H9 (cell line): ENCODE measurements around the gene HP. TPM values are rescaled to one million over a fixed set of nuclear protein-coding genes. Genes with fewer than 3 reads are reported as not detected.

Source experiments
- DNase-seq: peaks from one replicate; pipeline ENCODE4 v3.0.0-alpha.2; 2017
- H2AFZ ChIP-seq: one replicate; pipeline ENCODE4 v1.6.1; 2013; ENCODE audit warnings: mild to moderate bottlenecking, low read length, control low read depth, moderate library complexity
- H2AK5ac ChIP-seq: 2 replicates; pipeline ENCODE4 v1.6.1; 2013; ENCODE audit warnings: low read length, control low read depth, mixed read lengths; ENCODE audit not compliant: insufficient read length
- H2BK120ac ChIP-seq: one replicate; pipeline ENCODE4 v1.6.1; 2013; ENCODE audit warnings: low read depth, mild to moderate bottlenecking, low read length, control low read depth, inconsistent platforms; ENCODE audit not compliant: poor library complexity, severe bottlenecking
- H2BK12ac ChIP-seq: 2 replicates; pipeline ENCODE4 v1.6.1; 2013; ENCODE audit warnings: low read length, control low read depth, mixed read lengths, low read depth; ENCODE audit not compliant: insufficient read length
- H2BK15ac ChIP-seq: 2 replicates; pipeline ENCODE4 v1.6.1; 2013; ENCODE audit warnings: low read depth, low read length, control low read depth
- H2BK20ac ChIP-seq: one replicate; pipeline ENCODE4 v1.6.1; 2013; ENCODE audit warnings: low read depth, mild to moderate bottlenecking, low read length, control low read depth, inconsistent platforms; ENCODE audit not compliant: poor library complexity, severe bottlenecking
- H2BK5ac ChIP-seq: 2 replicates; pipeline ENCODE4 v1.6.1; 2013; ENCODE audit warnings: low read length, control low read depth, mixed read lengths; ENCODE audit not compliant: insufficient read length
- H3K14ac ChIP-seq: 2 replicates; pipeline ENCODE4 v1.6.1; 2013; ENCODE audit warnings: low read length, control low read depth; ENCODE audit not compliant: insufficient read depth
- H3K18ac ChIP-seq: 2 replicates; pipeline ENCODE4 v1.6.1; 2013; ENCODE audit warnings: low read depth, mild to moderate bottlenecking, mixed read lengths, low read length, control low read depth; ENCODE audit not compliant: insufficient read length
- H3K23ac ChIP-seq: 2 replicates; pipeline ENCODE4 v1.6.1; 2013; ENCODE audit warnings: low read length, control low read depth, mixed read lengths, low read depth; ENCODE audit not compliant: insufficient read length
- H3K23me2 ChIP-seq: 2 replicates; pipeline ENCODE4 v1.6.1; 2013; ENCODE audit warnings: low read depth, mild to moderate bottlenecking, mixed read lengths, low read length, control low read depth; ENCODE audit not compliant: insufficient read length, poor library complexity, severe bottlenecking
- H3K27ac ChIP-seq: 2 replicates; pipeline ENCODE4 v1.5.1; 2013; ENCODE audit warnings: low read length, control low read depth, mixed read lengths, low read depth; ENCODE audit not compliant: insufficient read length
- H3K27me3 ChIP-seq: 2 replicates; pipeline ENCODE4 v1.6.1; 2013; ENCODE audit warnings: low read length, control low read depth, inconsistent platforms; ENCODE audit not compliant: insufficient read depth
- H3K4ac ChIP-seq: 2 replicates; pipeline ENCODE4 v1.6.1; 2013; ENCODE audit warnings: low read depth, mild to moderate bottlenecking, control low read depth, inconsistent platforms, low read length, moderate library complexity
- H3K4me1 ChIP-seq: 2 replicates; pipeline ENCODE4 v1.6.1; 2013; ENCODE audit warnings: low read length, control low read depth, inconsistent platforms; ENCODE audit not compliant: insufficient read depth
- H3K4me2 ChIP-seq: 2 replicates; pipeline ENCODE4 v1.6.1; 2013; ENCODE audit warnings: low read length, control low read depth, mixed read lengths; ENCODE audit not compliant: insufficient read length, insufficient read depth
- H3K56ac ChIP-seq: 2 replicates; pipeline ENCODE4 v1.6.1; 2013; ENCODE audit warnings: low read depth, mild to moderate bottlenecking, mixed read lengths, low read length, control low read depth; ENCODE audit not compliant: insufficient read length
- H3K79me1 ChIP-seq: 2 replicates; pipeline ENCODE4 v1.6.1; 2013; ENCODE audit warnings: low read depth, mild to moderate bottlenecking, moderate library complexity, low read length, control low read depth, inconsistent platforms; ENCODE audit not compliant: insufficient read depth, poor library complexity, severe bottlenecking
- H3K79me2 ChIP-seq: 2 replicates; pipeline ENCODE4 v1.6.1; 2013; ENCODE audit warnings: low read length, control low read depth, inconsistent platforms; ENCODE audit not compliant: insufficient read depth
- H3K9ac ChIP-seq: 2 replicates; pipeline ENCODE4 v1.6.1; 2013; ENCODE audit warnings: low read length, control low read depth, mixed read lengths; ENCODE audit not compliant: insufficient read length; ENCODE audit errors: extremely low read depth
- H3K9me3 ChIP-seq: one replicate; pipeline ENCODE4 v1.6.1; 2013; ENCODE audit warnings: low read depth, low read length, inconsistent platforms; ENCODE audit not compliant: control insufficient read depth
- H3T11ph ChIP-seq: one replicate; pipeline ENCODE4 v1.6.1; 2013; ENCODE audit warnings: mild to moderate bottlenecking, low read length, control low read depth, inconsistent platforms
- H4K20me1 ChIP-seq: one replicate; pipeline ENCODE4 v1.6.1; 2013; ENCODE audit not compliant: control insufficient read depth, insufficient read length, insufficient read depth
- H4K5ac ChIP-seq: 2 replicates; pipeline ENCODE4 v1.6.1; 2013; ENCODE audit warnings: low read depth, mild to moderate bottlenecking, mixed read lengths, low read length, control low read depth; ENCODE audit not compliant: insufficient read length
- H4K8ac ChIP-seq: replicated peaks from 2 replicates; pipeline ENCODE4 v1.6.1; 2013; ENCODE audit warnings: low read length, control low read depth, mixed read lengths, low read depth; ENCODE audit not compliant: insufficient read length
- H4K91ac ChIP-seq: 2 replicates; pipeline ENCODE4 v1.6.1; 2013; ENCODE audit warnings: low read depth, mild to moderate bottlenecking, moderate library complexity, mixed read lengths, low read length, control low read depth; ENCODE audit not compliant: insufficient read length
- H3K27ac Mint-ChIP-seq, 3 experiments: 2 replicates in 2 of 3; 3 replicates in 1 of 3; pipeline ENCODE4 v1.8.0; 2020 to 2021; ENCODE audit warnings: mixed read lengths in 3 of 3, mild to moderate bottlenecking in 1 of 3, moderate library complexity in 1 of 3
- H3K27me3 Mint-ChIP-seq: 2 replicates; pipeline ENCODE4 v1.8.0; 2021; ENCODE audit warnings: low read depth, mild to moderate bottlenecking, moderate library complexity, mixed read lengths
- H3K36me3 Mint-ChIP-seq, 3 experiments: 2 replicates in 2 of 3; 3 replicates in 1 of 3; pipeline ENCODE4 v1.8.0; 2020 to 2021; ENCODE audit warnings: low read depth in 3 of 3, mixed read lengths in 3 of 3; ENCODE audit not compliant: insufficient read depth in 1 of 3
- H3K4me1 Mint-ChIP-seq, 2 experiments: 2 replicates each; pipeline ENCODE4 v1.8.0; 2020; ENCODE audit warnings: mixed read lengths in 2 of 2
- H3K4me3 Mint-ChIP-seq, 2 experiments: 2 replicates in 1 of 2; 3 replicates in 1 of 2; pipeline ENCODE4 v1.8.0; 2020 to 2021; ENCODE audit warnings: mild to moderate bottlenecking in 2 of 2, mixed read lengths in 2 of 2, moderate library complexity in 1 of 2
- H3K9me3 Mint-ChIP-seq, 2 experiments: 2 replicates in 1 of 2; 3 replicates in 1 of 2; pipeline ENCODE4 v1.8.0; 2020; ENCODE audit warnings: mild to moderate bottlenecking in 2 of 2, mixed read lengths in 2 of 2, moderate library complexity in 1 of 2
- CTCF ChIP-seq: fragments of 200-600 bp; sonication (generic); conservative IDR thresholded peaks from 3 replicates; pipeline ENCODE4 v1.8.0; 2021; ENCODE audit warnings: antibody characterized with exemption, mild to moderate bottlenecking
- WGBS: extraction: QIAGEN DNeasy Blood & Tissue Kit; methylation state at CpG from one replicate; pipeline ENCODE4 v1.1.7; 2013; ENCODE audit warnings: missing lambda C conversion rate, low lambda C conversion rate, mixed read lengths; ENCODE audit not compliant: insufficient read length; ENCODE audit errors: extremely low coverage; 5-methylcytosine and 5-hydroxymethylcytosine counted together
- total RNA-seq: library from RNA; stranded (reverse); gene quantifications from 2 replicates; pipeline ENCODE4 v1.2.1, GENCODE V29; 2021

HP gene
- total RNA-seq, 1 experiment from 2014 or later: not detected

GRCh38 chr16:72066747-72067146 is 12.4 kb downstream of the HP start:
- no peak overlapping the region for H4K8ac ChIP-seq
- H4K91ac ChIP-seq: no peak overlapping the region
- Mint-ChIP-seq H3K27me3 (peaks cover 8% of the 10 kb centered on the region; the same call in 1 of the 2 replicates), H3K4me1 (peaks cover 0 to 3% of the 10 kb centered on the region in 2 experiments; a peak in 1 of 4 replicates), H3K36me3 (no peaks in the 10 kb centered on the region), H3K27ac (no peak overlapping the region), H3K9me3 (peaks cover 0 to 3% of the 10 kb centered on the region in 2 experiments; a peak in 2 of 5 replicates), H3K4me3 (no peak overlapping the region)
- no peak overlapping the region for H3K56ac ChIP-seq
- H2AK5ac ChIP-seq: no peak overlapping the region
- H4K5ac ChIP-seq: no peak overlapping the region
- H3K27ac ChIP-seq: no peak overlapping the region
- H2BK20ac ChIP-seq: no peak overlapping the region
- no CpG with 5 or more reads among the region's 1 CpG for WGBS
- DNase-seq: no peak
- no peaks in the 10 kb centered on the region for H4K20me1 ChIP-seq
- H2AFZ ChIP-seq: no peak overlapping the region
- H3K14ac ChIP-seq: no peak overlapping the region
- no peak overlapping the region for H2BK12ac ChIP-seq
- no peak overlapping the region for H3K4ac ChIP-seq
- H3K4me2 ChIP-seq: no peak overlapping the region
- H2BK5ac ChIP-seq: no peak overlapping the region
- no peak overlapping the region for H3K18ac ChIP-seq
- no peak overlapping the region for H3K9ac ChIP-seq
- no peaks in the 10 kb centered on the region for H3K9me3 ChIP-seq
- H3K4me1 ChIP-seq: no peaks in the 10 kb centered on the region
- no peak overlapping the region for H3K23ac ChIP-seq
- H3T11ph ChIP-seq: no peak overlapping the region
- H3K23me2 ChIP-seq: no peaks in the 10 kb centered on the region
- peak; percentile 70 for TF ChIP-seq CTCF
- no peaks in the 10 kb centered on the region for H3K79me2 ChIP-seq
- H3K79me1 ChIP-seq: no peaks in the 10 kb centered on the region
- H2BK120ac ChIP-seq: no peak overlapping the region
- no peak overlapping the region for H2BK15ac ChIP-seq
- H3K27me3 ChIP-seq: no peaks in the 10 kb centered on the region
